C4-2B (cell line): Measurements from ENCODE around the gene FARSB.

Source experiments
- ZFX ChIP-seq: fragments of 450-650 bp; IDR thresholded peaks from 2 replicates; pipeline ENCODE4 v1.6.1; 2017
- TF ChIP-seq, protein P1 (sequence below): fragments of 450-650 bp; conservative IDR thresholded peaks from 2 replicates; pipeline ENCODE4 v1.5.1; 2017; ENCODE audit warnings: mild to moderate bottlenecking

DNA sequence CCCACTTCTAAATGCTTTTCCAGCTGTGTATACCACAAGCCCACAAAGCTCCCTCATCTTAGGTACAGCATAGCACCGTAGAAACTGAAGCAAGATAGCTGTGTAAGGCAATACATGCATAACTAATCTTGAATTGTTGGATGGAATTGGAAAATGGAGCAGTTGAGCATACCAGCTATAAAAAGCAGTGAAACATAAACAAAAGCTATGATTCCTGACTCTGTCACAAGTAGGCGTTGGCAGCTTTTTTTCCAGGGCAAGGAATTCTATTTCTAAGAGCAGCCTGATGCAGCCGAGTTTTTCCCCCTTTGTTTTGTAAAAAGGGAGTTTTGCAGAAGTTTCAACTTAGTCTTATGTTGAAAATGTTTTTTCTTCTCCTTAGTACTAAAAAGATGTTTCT lies 48.0 kb upstream of the FARSB start:
- TF ChIP-seq, protein P1, sequence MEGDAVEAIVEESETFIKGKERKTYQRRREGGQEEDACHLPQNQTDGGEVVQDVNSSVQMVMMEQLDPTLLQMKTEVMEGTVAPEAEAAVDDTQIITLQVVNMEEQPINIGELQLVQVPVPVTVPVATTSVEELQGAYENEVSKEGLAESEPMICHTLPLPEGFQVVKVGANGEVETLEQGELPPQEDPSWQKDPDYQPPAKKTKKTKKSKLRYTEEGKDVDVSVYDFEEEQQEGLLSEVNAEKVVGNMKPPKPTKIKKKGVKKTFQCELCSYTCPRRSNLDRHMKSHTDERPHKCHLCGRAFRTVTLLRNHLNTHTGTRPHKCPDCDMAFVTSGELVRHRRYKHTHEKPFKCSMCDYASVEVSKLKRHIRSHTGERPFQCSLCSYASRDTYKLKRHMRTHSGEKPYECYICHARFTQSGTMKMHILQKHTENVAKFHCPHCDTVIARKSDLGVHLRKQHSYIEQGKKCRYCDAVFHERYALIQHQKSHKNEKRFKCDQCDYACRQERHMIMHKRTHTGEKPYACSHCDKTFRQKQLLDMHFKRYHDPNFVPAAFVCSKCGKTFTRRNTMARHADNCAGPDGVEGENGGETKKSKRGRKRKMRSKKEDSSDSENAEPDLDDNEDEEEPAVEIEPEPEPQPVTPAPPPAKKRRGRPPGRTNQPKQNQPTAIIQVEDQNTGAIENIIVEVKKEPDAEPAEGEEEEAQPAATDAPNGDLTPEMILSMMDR = no peak
- no peak for TF ChIP-seq ZFX
